Pancreas (tissue), 10 donors: ENCODE results near the gene NCF2. TPM values are rescaled to one million over a fixed set of nuclear protein-coding genes. Genes with fewer than 3 reads are reported as not detected.

Source experiments
- ATAC-seq, 4 donors: fragments of 200-7000 bp; cut with Tn5 transposase; one replicate each; pipeline versions ENCODE4 v1.8.0 to v1.9.1; 2020; ENCODE audit warnings: mild to moderate bottlenecking in 4 of 4, moderate library complexity in 4 of 4
- DNase-seq, 6 donors: peaks; one replicate each; pipeline ENCODE4 v3.0.0-alpha.2; 2020
- FAIRE-seq: peaks from 2 replicates; lab custom pipeline; 2012; peaks lifted over from hg19 to GRCh38; lab: Jason Lieb, UNC
- H3K27ac ChIP-seq, 4 donors: fragments of 200-600 bp; sonication (generic); 1 replicate in 3 of 4; 2 replicates in 1 of 4; pipeline versions ENCODE4 v1.5.0 to v1.8.0; 2020
- H3K27me3 ChIP-seq, 4 donors: fragments of 200-600 bp; one replicate each; pipeline ENCODE4 v1.8.0; 2021
- H3K36me3 ChIP-seq, 3 donors: fragments of 200-600 bp; sonication (generic) in 1 of 3; one replicate each; pipeline versions ENCODE4 v1.5.0 to v1.8.0; 2020 to 2021
- H3K4me1 ChIP-seq, 3 donors: fragments of 200-600 bp; one replicate each; pipeline ENCODE4 v1.8.0; 2021
- H3K4me3 ChIP-seq, 4 donors: fragments of 200-600 bp; sonication (generic) in 2 of 4; one replicate each; pipeline versions ENCODE4 v1.5.0 to v1.8.0; 2020 to 2021
- H3K9me3 ChIP-seq, 4 donors: fragments of 200-600 bp; one replicate each; pipeline ENCODE4 v1.8.0; 2021
- WGBS, 2 donors: extraction: QIAGEN DNeasy Blood & Tissue Kit; methylation state at CpG; one replicate each; pipeline ENCODE4 v1.1.7; 2013; 5-methylcytosine and 5-hydroxymethylcytosine counted together
- intact Hi-C, 3 donors: fragments of 100-400 bp; cut with DNase I; formaldehyde crosslinking; loops; one replicate each; pipeline versions ENCODE4 v1.11.1 to v1.14.2; 2022
- polyA plus RNA-seq, 2 donors: library from polyadenylated mRNA; stranded (reverse); fragments of 200-250 nt; gene quantifications; one replicate each; pipeline ENCODE4 v1.2.3, GENCODE V29; 2013
- total RNA-seq, 6 donors: library from RNA; stranded (reverse); fragmentation: NEBNext Ultra II Directional in 4 of 6; extraction: Animal tissue kit (Norgen Biotek cat#: 25700) in 4 of 6; gene quantifications; one replicate each; pipeline versions ENCODE4 v1.2.1 to v1.2.4, GENCODE V29; 2021 to 2023
- TF ChIP-seq, protein P1 (sequence below), 4 donors: fragments of 200-600 bp; sonication (generic) in 3 of 4; IDR thresholded peaks; one replicate each; pipeline versions ENCODE4 v1.5.0 to v1.8.0; 2021; ENCODE audit warnings: antibody characterized with exemption in 4 of 4
- donor health status: healthy with polysubstance abuse.
- donor health status: DM: no; HTN: no; CAD: no; lungs with moderate emphysema.
- donor health status: DM: no; HTN: no; CAD: no.
- donor health status: control.
- donor health status: control.
- donor health status: Bipolar disorder and iron deficiency.
- donor health status: DM: yes; HTN: yes; CAD: no.
- donor health status: DM: no; HTN: no; CAD: no.
- donor health status: DM: no; HTN: no; CAD: no.
- donor health status: DM: yes; HTN: yes; CAD: no.

NCF2 gene
- total and polyA plus RNA-seq, 8 donors: 0.65 to 24.5 (median 2.1) TPM

DNA sequence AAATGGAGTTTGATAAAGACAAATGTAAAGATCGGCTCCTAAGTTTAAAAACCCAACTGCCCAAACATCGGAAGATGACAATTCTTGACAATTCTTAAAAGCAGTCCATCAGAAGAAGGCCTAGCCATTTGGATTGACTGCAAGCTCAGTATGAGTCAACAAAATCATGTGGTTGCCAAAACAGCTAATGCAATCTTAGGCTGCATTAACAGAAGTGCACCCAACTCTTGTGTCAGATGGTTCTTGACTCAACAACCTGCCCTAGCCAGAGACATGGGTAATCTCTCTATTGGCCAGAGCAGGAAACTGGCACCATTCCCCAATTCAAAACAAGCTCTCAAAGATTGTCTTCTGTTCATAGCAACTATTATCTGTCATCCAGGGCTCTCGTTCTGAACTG is 9.9 kb upstream of the NCF2 start:
- no peaks in the 10 kb centered on the region for H3K9me3 ChIP-seq
- H3K27me3 ChIP-seq: no peaks in the 10 kb centered on the region
- WGBS, 2 donors: 75 to 79% methylated on average over 3 of the region's 3 CpGs
- ATAC-seq (peak in 3 of 4 donors; percentile 24 to 71 (median 35)), FAIRE-seq (no peak), DNase-seq (no peak)
- H3K4me3 ChIP-seq: no peak overlapping the region
- intact Hi-C loops: no loop called here
- TF ChIP-seq, protein P1, sequence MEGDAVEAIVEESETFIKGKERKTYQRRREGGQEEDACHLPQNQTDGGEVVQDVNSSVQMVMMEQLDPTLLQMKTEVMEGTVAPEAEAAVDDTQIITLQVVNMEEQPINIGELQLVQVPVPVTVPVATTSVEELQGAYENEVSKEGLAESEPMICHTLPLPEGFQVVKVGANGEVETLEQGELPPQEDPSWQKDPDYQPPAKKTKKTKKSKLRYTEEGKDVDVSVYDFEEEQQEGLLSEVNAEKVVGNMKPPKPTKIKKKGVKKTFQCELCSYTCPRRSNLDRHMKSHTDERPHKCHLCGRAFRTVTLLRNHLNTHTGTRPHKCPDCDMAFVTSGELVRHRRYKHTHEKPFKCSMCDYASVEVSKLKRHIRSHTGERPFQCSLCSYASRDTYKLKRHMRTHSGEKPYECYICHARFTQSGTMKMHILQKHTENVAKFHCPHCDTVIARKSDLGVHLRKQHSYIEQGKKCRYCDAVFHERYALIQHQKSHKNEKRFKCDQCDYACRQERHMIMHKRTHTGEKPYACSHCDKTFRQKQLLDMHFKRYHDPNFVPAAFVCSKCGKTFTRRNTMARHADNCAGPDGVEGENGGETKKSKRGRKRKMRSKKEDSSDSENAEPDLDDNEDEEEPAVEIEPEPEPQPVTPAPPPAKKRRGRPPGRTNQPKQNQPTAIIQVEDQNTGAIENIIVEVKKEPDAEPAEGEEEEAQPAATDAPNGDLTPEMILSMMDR (IDR thresholded peaks at IDR 0.05): no peak
- H3K36me3 ChIP-seq: no peaks in the 10 kb centered on the region
- H3K27ac ChIP-seq: no peak overlapping the region
- H3K4me1 ChIP-seq: no peaks in the 10 kb centered on the region

DNA sequence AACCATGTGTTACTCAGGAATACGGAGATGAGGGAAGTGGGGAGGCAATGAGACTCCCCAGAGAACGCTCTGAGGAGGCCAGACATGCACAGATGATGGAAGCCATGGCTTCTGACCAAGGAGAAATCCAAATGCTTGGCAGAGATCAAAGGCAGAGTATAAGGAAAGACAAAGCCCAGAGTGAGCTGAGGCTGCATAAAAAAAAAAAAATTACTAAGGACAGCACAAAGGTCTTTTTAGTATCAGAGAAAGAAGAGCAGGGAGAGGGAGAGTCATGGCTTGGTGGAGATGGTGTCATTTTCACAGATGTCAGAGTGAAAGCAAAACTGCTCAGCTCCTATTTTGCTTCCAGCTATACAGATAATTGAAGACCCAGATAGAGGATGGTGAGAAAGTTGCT is 8.1 kb upstream of the NCF2 start:
- H3K4me3 ChIP-seq: no peak overlapping the region
- 50 to 52% methylated on average over 2 of the region's 2 CpGs for WGBS, 2 donors
- DNase-seq (no peak), ATAC-seq (no peak), FAIRE-seq (no peak)
- intact Hi-C loops: no loop called here
- H3K27me3 ChIP-seq: no peaks in the 10 kb centered on the region
- H3K36me3 ChIP-seq: no peaks in the 10 kb centered on the region
- H3K27ac ChIP-seq: no peak overlapping the region
- H3K9me3 ChIP-seq: no peaks in the 10 kb centered on the region
- no peaks in the 10 kb centered on the region for H3K4me1 ChIP-seq
- TF ChIP-seq, protein P1 (IDR thresholded peaks at IDR 0.05): no peak

DNA sequence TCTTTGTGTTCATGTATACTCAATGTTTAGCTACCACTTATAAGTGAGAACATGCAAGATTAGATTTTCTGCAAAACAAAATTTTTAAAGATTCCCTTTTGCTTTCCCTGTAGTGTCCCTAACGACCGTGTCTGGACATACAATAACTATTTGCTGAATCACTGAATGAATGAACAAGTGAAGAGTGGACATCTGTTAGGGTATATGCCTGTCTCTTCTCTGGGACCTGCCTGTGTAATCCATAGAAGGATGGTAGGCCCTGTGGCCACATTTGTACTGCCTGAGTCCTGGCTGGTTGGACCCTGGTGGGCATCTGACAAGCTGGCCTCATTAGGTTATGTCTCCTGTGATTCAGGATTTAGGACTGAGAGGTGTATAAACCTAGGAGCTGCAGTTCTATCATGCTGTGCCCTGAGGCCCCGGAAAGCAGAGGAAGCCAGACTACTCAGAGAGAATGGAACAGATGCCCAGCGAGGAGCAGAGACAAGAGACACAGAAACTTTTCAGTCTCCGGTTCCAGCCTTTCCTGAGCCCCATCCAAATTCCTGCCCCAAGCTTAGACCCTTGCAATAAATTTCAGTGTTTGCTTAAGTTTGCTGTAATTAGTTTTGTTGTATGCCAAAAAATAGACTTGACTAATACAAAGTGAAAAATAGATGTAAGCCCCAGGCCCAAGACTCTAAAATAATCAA is 7.5 kb upstream of the NCF2 start:
- H3K27ac ChIP-seq: no peak overlapping the region
- H3K9me3 ChIP-seq: no peaks in the 10 kb centered on the region
- ATAC-seq (no peak), DNase-seq (no peak), FAIRE-seq (no peak)
- intact Hi-C loops: no loop called here
- no peaks in the 10 kb centered on the region for H3K4me1 ChIP-seq
- no peaks in the 10 kb centered on the region for H3K27me3 ChIP-seq
- H3K4me3 ChIP-seq: no peak overlapping the region
- H3K36me3 ChIP-seq: no peaks in the 10 kb centered on the region
- 68 to 76% methylated on average over 5 of the region's 5 CpGs for WGBS, 2 donors
- TF ChIP-seq, protein P1 (IDR thresholded peaks at IDR 0.05): no peak

DNA sequence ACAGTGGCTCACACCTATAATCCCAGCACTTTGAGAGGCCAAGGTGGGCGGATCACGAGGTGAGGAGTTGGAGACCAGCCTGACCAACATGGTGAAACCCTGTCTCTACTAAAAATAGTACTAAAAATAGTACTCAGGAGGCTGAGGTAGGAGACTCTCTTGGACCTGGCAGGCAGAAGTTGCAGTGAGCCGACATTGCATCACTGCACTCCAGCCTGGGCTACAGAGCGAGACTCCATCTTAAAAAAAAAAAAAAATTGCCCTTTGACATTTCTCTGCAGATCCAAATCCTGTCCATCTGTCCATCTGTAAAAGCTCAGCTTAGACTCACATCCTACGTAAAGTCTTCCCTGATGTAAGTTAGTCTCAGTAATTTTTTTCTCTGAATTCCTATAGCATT is 6.2 kb upstream of the NCF2 start:
- TF ChIP-seq, protein P1 (IDR thresholded peaks at IDR 0.05): no peak
- no peak for ATAC-seq
- Histone ChIP-seq H3K27ac (no peak overlapping the region), H3K4me3 (no peak overlapping the region), H3K4me1 (no peaks in the 10 kb centered on the region), H3K36me3 (no peaks in the 10 kb centered on the region), H3K9me3 (no peaks in the 10 kb centered on the region), H3K27me3 (no peaks in the 10 kb centered on the region)
- intact Hi-C loops: no loop called here
- no peak for DNase-seq
- WGBS, 2 donors: 73 to 91% methylated on average over 5 of the region's 5 CpGs
- FAIRE-seq: no peak

DNA sequence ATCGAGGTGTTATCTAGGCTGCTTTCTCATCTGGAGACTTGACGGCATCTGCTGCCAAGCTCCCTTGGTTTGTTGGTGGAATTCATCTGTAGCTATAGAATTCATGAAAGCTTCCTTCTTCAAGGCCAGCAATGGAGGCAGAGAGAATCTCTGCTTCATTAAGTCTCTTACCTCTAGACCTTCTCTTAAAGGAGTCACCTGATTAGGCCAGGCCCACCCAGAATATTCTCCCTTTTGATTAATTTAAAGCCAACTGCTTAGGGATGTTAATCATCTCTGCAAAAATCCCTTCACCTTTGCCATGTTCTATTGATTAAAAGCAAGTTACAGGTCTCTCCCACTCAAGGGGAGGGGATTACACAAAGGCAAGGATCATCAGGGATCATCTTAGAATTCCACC is 5.3 kb upstream of the NCF2 start:
- H3K4me1 ChIP-seq: no peaks in the 10 kb centered on the region
- no peaks in the 10 kb centered on the region for H3K27me3 ChIP-seq
- no peaks in the 10 kb centered on the region for H3K36me3 ChIP-seq
- no peak overlapping the region for H3K4me3 ChIP-seq
- ATAC-seq: no peak
- no peak for DNase-seq
- FAIRE-seq: no peak
- WGBS, 2 donors: 92 to 94% methylated on average over 2 of the region's 2 CpGs
- intact Hi-C loops: no loop called here
- no peak overlapping the region for H3K27ac ChIP-seq
- H3K9me3 ChIP-seq: no peaks in the 10 kb centered on the region
- TF ChIP-seq, protein P1 (IDR thresholded peaks at IDR 0.05): no peak
